AG04450 (cell line): ENCODE measurements around the gene IRAK3. TPM values are rescaled to one million over a fixed set of nuclear protein-coding genes. Genes with fewer than 3 reads are reported as not detected.
"Not testable (repeated sequence)": the region's sequence is repeated elsewhere in the genome, so short reads cannot be mapped to it uniquely, and the experiment has no call there.

Experiments used
- CTCF ChIA-PET: fragments of 300-600, 350-600 bp; formaldehyde crosslinking; extraction: SDS; loops from one replicate; lab custom pipeline; 2022; ENCODE audit warnings: antibody characterized with exemption, inconsistent platforms; lab: Charles Lee
- POLR2A ChIA-PET: fragments of 350-600 bp; formaldehyde crosslinking; extraction: SDS; loops from one replicate; lab custom pipeline; 2021; ENCODE audit warnings: antibody characterized with exemption, inconsistent platforms; lab: Yijun Ruan, JAX
- DNase-seq: peaks from one replicate; pipeline ENCODE4 v3.0.0-alpha.2; 2011; ENCODE audit warnings: low read depth, low spot score
- H3K27ac ChIP-seq: one replicate; pipeline ENCODE4 v1.5.1; 2012; ENCODE audit warnings: low read depth, low read length, control low read depth
- H3K27me3 ChIP-seq: one replicate; pipeline ENCODE4 v1.6.0; 2012; ENCODE audit warnings: low read length; ENCODE audit not compliant: control insufficient read depth, insufficient read depth
- H3K4me3 ChIP-seq: 2 replicates; pipeline ENCODE4 v1.5.1; 2011; ENCODE audit warnings: mild to moderate bottlenecking, low read depth, low read length, control low read depth
- H3K9me3 ChIP-seq: 2 replicates; pipeline ENCODE4 v1.5.1; 2012; ENCODE audit warnings: low read length; ENCODE audit not compliant: control insufficient read depth, insufficient read depth
- polyA plus RNA-seq: library from polyadenylated mRNA; depleted of rRNA; stranded (reverse); fragments of >200 nt; gene quantifications from 2 replicates; pipeline ENCODE4 v1.2.3, GENCODE V29; 2011
- TF ChIP-seq, protein P1 (sequence below): IDR thresholded peaks from 2 replicates; pipeline ENCODE4 v1.5.1; 2011; ENCODE audit warnings: low read depth, low read length, control low read depth, inconsistent platforms

IRAK3 gene
- polyA plus RNA-seq, 1 experiment = 3.4 TPM

DNA sequence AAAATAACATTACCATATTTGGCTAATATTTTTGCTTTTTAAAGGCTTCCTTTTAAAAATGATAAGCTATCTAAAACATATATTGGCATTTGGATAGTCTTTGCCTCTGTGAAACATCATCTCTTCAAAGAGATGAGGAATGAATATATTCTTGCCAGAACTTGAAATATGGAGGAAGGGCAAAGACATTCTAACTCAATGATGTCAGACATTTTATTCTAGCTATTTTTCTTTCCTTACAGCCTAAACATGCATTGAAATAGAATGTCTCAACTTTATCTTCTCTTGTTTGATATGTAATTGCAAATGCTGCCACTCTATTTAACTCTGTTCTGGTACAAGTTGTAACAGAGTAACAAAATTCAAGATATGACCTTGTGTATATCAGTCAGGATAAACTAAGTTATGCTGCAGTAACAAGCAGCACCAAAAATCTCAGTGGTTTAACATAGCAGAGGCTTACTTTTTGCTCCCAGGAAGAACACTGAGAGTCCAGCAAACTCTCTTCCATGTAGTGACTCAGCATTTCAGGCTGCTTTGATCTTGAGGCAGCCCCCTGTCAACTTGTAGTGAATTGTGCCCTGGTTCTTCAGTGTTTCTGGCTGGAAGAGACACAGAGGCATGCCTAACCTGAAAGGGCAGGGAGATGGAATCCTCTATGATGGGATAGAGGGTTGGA, 11.0 kb downstream of the IRAK3 start:
- Histone ChIP-seq H3K4me3 (no peak overlapping the region), H3K27ac (no peak overlapping the region), H3K9me3 (peaks cover 3% of the 10 kb centered on the region; the same call in 1 of the 2 replicates), H3K27me3 (no peaks in the 10 kb centered on the region)
- POLR2A ChIA-PET = no interaction called here
- TF ChIP-seq, protein P1, sequence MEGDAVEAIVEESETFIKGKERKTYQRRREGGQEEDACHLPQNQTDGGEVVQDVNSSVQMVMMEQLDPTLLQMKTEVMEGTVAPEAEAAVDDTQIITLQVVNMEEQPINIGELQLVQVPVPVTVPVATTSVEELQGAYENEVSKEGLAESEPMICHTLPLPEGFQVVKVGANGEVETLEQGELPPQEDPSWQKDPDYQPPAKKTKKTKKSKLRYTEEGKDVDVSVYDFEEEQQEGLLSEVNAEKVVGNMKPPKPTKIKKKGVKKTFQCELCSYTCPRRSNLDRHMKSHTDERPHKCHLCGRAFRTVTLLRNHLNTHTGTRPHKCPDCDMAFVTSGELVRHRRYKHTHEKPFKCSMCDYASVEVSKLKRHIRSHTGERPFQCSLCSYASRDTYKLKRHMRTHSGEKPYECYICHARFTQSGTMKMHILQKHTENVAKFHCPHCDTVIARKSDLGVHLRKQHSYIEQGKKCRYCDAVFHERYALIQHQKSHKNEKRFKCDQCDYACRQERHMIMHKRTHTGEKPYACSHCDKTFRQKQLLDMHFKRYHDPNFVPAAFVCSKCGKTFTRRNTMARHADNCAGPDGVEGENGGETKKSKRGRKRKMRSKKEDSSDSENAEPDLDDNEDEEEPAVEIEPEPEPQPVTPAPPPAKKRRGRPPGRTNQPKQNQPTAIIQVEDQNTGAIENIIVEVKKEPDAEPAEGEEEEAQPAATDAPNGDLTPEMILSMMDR = no peak
- CTCF ChIA-PET = interaction anchor here (1.0 kb wide), 1 partner anchor 69 kb away, joined by 3 read pairs; no protein-coding TSS in a partner anchor
- no peak for DNase-seq

DNA sequence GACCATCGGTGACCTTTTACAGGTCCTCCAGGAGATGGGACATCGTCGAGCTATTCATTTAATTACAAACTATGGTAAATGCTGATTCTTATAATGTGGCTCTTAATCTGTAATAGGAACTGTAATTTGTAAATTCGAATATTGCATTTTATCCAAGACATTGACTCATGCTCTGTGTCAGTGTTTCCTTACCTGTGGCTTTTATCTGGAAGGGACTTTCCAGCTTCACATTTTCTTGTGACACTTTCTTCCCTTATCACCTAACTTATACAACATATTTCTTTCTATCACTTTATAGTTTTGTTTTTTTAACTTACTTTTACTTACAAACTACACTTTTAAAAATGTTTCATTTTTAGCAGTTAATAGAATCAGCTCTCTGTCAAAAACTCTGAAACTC, 14.8 kb downstream of the IRAK3 start:
- TF ChIP-seq, protein P1 = no peak
- CTCF ChIA-PET = interaction anchor here (1.1 kb wide), 1 partner anchor 66 kb away, joined by 4 read pairs; no protein-coding TSS in a partner anchor
- POLR2A ChIA-PET = no interaction called here
- Histone ChIP-seq H3K27me3 (no peaks in the 10 kb centered on the region), H3K9me3 (peaks cover 3% of the 10 kb centered on the region; the same call in 1 of the 2 replicates), H3K27ac (no peak overlapping the region), H3K4me3 (no peak overlapping the region)
- no peak for DNase-seq

GRCh38 chr12:66206141-66206540, 17.1 kb downstream of the IRAK3 start:
- no peak for DNase-seq
- ChIA-PET CTCF (no interaction called here), POLR2A (no interaction called here)
- no peak overlapping the region for H3K4me3 ChIP-seq
- no peaks in the 10 kb centered on the region for H3K27me3 ChIP-seq
- TF ChIP-seq, protein P1 = no peak
- no peaks in the 10 kb centered on the region for H3K9me3 ChIP-seq
- H3K27ac ChIP-seq = no peak overlapping the region

DNA sequence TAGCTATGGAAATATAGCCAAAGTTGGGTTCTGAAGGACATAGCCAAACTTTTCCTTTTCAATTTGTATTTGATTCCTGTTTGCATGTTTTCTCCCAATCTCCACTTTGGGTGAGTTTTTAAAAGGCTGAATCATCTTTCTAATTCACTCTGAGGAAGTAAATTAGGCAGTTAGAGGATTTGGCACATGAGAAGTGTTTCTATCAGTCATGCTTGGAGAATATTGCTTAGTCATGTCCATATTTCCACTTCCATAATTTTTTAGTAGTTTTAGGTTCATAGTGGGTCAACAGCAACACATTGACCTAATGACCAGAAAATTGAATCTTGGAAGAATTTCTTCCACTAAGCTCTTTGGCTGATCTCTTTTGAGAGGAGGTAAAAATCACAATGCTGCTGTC, 21.8 kb downstream of the IRAK3 start:
- H3K9me3 ChIP-seq = no peaks in the 10 kb centered on the region
- ChIA-PET CTCF (no interaction called here), POLR2A (no interaction called here)
- DNase-seq = no peak
- H3K27me3 ChIP-seq = no peaks in the 10 kb centered on the region
- TF ChIP-seq, protein P1 = no peak
- H3K4me3 ChIP-seq = no peak overlapping the region
- H3K27ac ChIP-seq = no peak overlapping the region

- DNase-seq, CTCF ChIA-PET, H3K9me3 ChIP-seq, H3K27me3 ChIP-seq, H3K27ac ChIP-seq, H3K4me3 ChIP-seq: not testable (repeated sequence)
- POLR2A ChIA-PET = interaction anchor here (0.6 kb wide), 1 partner anchor 14 kb away, joined by 4 read pairs; no protein-coding TSS in a partner anchor
These were observed 22.6 kb downstream of the IRAK3 start for GRCh38 chr12:66211573-66211972.

DNA sequence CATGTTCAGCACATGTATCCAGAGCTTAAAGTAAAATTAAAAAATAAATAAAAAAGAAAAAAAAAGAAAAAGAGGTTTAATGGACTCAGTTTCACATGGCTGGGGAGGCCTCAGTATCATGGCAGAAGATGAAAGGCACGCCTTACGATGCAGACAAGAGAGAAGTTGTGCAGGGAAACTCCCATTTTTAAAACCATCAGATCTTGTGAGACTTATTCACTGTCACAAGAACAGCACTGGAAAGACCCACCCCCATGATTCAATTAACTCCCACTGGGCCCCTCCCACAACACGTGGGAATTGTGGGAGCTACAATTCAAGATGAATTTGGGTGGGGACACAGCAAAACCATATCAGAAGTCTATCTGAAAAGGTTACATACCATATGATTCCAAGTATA, 24.0 kb downstream of the IRAK3 start:
- POLR2A ChIA-PET, H3K9me3 ChIP-seq, H3K27ac ChIP-seq, DNase-seq, H3K4me3 ChIP-seq, H3K27me3 ChIP-seq: not testable (repeated sequence)
- CTCF ChIA-PET = interaction anchor here (0.6 to 1.2 kb wide), 2 partner anchors 68 to 341 kb away, joined by 3 read pairs; no protein-coding TSS in a partner anchor
